HepG2 (cell line): Measurements from ENCODE around the gene FKBP8. TPM values are rescaled to one million over a fixed set of nuclear protein-coding genes. Genes with fewer than 3 reads are reported as not detected.

Source experiments
- BRCA1 ChIP-seq: sonication (generic); formaldehyde crosslinking; IDR thresholded peaks from 2 replicates; pipeline ENCODE4 v1.4.0; 2020; ENCODE audit warnings: missing genetic modification reagents
- FOXC1 ChIP-seq: sonication (generic); formaldehyde crosslinking; IDR thresholded peaks from 2 replicates; pipeline ENCODE4 v1.8.0; 2022; ENCODE audit warnings: mild to moderate bottlenecking, missing genetic modification reagents, borderline replicate concordance
- HOXA9 ChIP-seq: sonication (generic); formaldehyde crosslinking; IDR thresholded peaks from 2 replicates; pipeline ENCODE4 v1.8.1; 2022; ENCODE audit warnings: missing genetic modification reagents, mild to moderate bottlenecking, moderate library complexity, borderline replicate concordance
- JUN ChIP-seq: sonication (generic); formaldehyde crosslinking; IDR thresholded peaks from 2 replicates; pipeline ENCODE4 v1.4.0; 2020; ENCODE audit warnings: mild to moderate bottlenecking, missing genetic modification reagents
- MAZ ChIP-seq, 2 experiments: sonication (generic) in 1 of 2; formaldehyde crosslinking in 1 of 2; IDR thresholded peaks; 2 replicates each; pipeline versions ENCODE4 v1.5.0 to v1.6.1; 2012 to 2020; ENCODE audit warnings: low read depth in 2 of 2, mild to moderate bottlenecking in 2 of 2, borderline replicate concordance in 1 of 2, improper control_type of control experiment in 1 of 2, low read length in 1 of 2, missing genetic modification reagents in 1 of 2, moderate library complexity in 1 of 2
- NFE2 ChIP-seq: sonication (generic); formaldehyde crosslinking; IDR thresholded peaks from 2 replicates; pipeline ENCODE4 v1.4.0; 2020; ENCODE audit warnings: missing genetic modification reagents
- NONO ChIP-seq, 2 experiments: fragments of 450-650 bp in 1 of 2; sonication (generic) in 1 of 2; formaldehyde crosslinking in 1 of 2; IDR thresholded peaks in 1 of 2; conservative IDR thresholded peaks in 1 of 2; 2 replicates each; pipeline versions ENCODE4 v1.6.1 to v1.8.0; 2017 to 2022; ENCODE audit warnings: mild to moderate bottlenecking in 1 of 2, missing genetic modification reagents in 1 of 2, moderate library complexity in 1 of 2
- NR2C2 ChIP-seq: sonication (generic); formaldehyde crosslinking; IDR thresholded peaks from 2 replicates; pipeline ENCODE4 v1.4.0; 2020; ENCODE audit warnings: missing genetic modification reagents, mild to moderate bottlenecking, moderate library complexity, borderline replicate concordance
- PHF21A ChIP-seq: sonication (generic); formaldehyde crosslinking; IDR thresholded peaks from 2 replicates; pipeline ENCODE4 v1.5.0; 2020; ENCODE audit warnings: mild to moderate bottlenecking, missing genetic modification reagents
- PPARG ChIP-seq: conservative IDR thresholded peaks from 2 replicates; pipeline ENCODE4 v1.6.1; 2016; ENCODE audit warnings: missing biosample characterization, missing genetic modification reagents
- SMYD3 ChIP-seq: sonication (generic); formaldehyde crosslinking; IDR thresholded peaks from 2 replicates; pipeline ENCODE4 v1.8.1; 2023; ENCODE audit warnings: mild to moderate bottlenecking, missing genetic modification reagents
- TAF15 ChIP-seq: fragments of 200-400 bp; formaldehyde crosslinking; IDR thresholded peaks from one replicate; pipeline ENCODE4 v1.6.1; 2018; ENCODE audit warnings: mild to moderate bottlenecking, low read depth, low read length; ENCODE audit not compliant: poor library complexity, severe bottlenecking
- TBX2 ChIP-seq: sonication (generic); formaldehyde crosslinking; IDR thresholded peaks from 2 replicates; pipeline ENCODE4 v1.5.0; 2020; ENCODE audit warnings: missing genetic modification reagents, mild to moderate bottlenecking, borderline replicate concordance
- TEAD3 ChIP-seq: optimal IDR thresholded peaks from 2 replicates; pipeline ENCODE3; 2016; ENCODE audit warnings: borderline replicate concordance
- TMF1 ChIP-seq: sonication (generic); formaldehyde crosslinking; IDR thresholded peaks from 2 replicates; pipeline ENCODE4 v1.8.1; 2022; ENCODE audit warnings: low read depth, missing genetic modification reagents
- TOPORS ChIP-seq: sonication (generic); formaldehyde crosslinking; IDR thresholded peaks from 2 replicates; pipeline ENCODE4 v1.8.0; 2023; ENCODE audit warnings: mild to moderate bottlenecking, missing genetic modification reagents
- ZBTB1 ChIP-seq: sonication (generic); formaldehyde crosslinking; IDR thresholded peaks from 2 replicates; pipeline ENCODE4 v1.4.0; 2020; ENCODE audit warnings: missing genetic modification reagents, borderline replicate concordance
- ZC3H4 ChIP-seq: sonication (generic); formaldehyde crosslinking; IDR thresholded peaks from 2 replicates; pipeline ENCODE4 v1.4.0; 2020; ENCODE audit warnings: missing genetic modification reagents, borderline replicate concordance
- ZFP62 ChIP-seq: sonication (generic); formaldehyde crosslinking; IDR thresholded peaks from 2 replicates; pipeline ENCODE4 v1.4.0; 2020; ENCODE audit warnings: missing genetic modification reagents
- ZNF274 ChIP-seq: sonication (generic); formaldehyde crosslinking; IDR thresholded peaks from 2 replicates; pipeline ENCODE4 v1.5.1; 2020; ENCODE audit warnings: mild to moderate bottlenecking, missing genetic modification reagents
- ZNF816 ChIP-seq: sonication (generic); formaldehyde crosslinking; IDR thresholded peaks from 2 replicates; pipeline ENCODE4 v1.8.0; 2022; ENCODE audit warnings: missing genetic modification reagents, mild to moderate bottlenecking, borderline replicate concordance
- polyA plus RNA-seq, 8 experiments: library from polyadenylated mRNA; depleted of rRNA in 3 of 8; stranded (reverse) in 7 of 8; unstranded in 1 of 8; fragments of >200 nt; fragmentation: Illumina TruSeq in 4 of 8; extraction: Trizol in 4 of 8; gene quantifications; 2 replicates each; pipeline versions ENCODE4 v1.2.1 to v1.2.3, GENCODE V29; 2011 to 2016; ENCODE audit warnings: low read depth in 4 of 8, missing spikeins in 1 of 8, mixed read lengths in 1 of 8; ENCODE audit not compliant: insufficient read depth in 1 of 8
- total RNA-seq, 5 experiments: library from RNA; depleted of rRNA; stranded (reverse); fragments of >200 nt; fragmentation: Illumina TruSeq; extraction: Trizol; gene quantifications; 2 replicates each; pipeline ENCODE4 v1.2.3, GENCODE V29; 2016; ENCODE audit warnings: low read depth in 1 of 5
- TF ChIP-seq, protein P1 (sequence below): sonication (generic); formaldehyde crosslinking; conservative IDR thresholded peaks from 2 replicates; pipeline ENCODE4 v1.4.0; 2020; ENCODE audit warnings: mild to moderate bottlenecking, missing genetic modification reagents, moderate library complexity
- TF ChIP-seq, protein P2 (sequence below): IDR thresholded peaks from 2 replicates; pipeline ENCODE4 v1.6.1; 2016; ENCODE audit warnings: low read depth

FKBP8 gene
- total and polyA plus RNA-seq, 2 of the 13 experiments (the other 11 are each of a cell fraction or from before 2014, with no cell fraction given), result 81.7 to 93.9 TPM

DNA sequence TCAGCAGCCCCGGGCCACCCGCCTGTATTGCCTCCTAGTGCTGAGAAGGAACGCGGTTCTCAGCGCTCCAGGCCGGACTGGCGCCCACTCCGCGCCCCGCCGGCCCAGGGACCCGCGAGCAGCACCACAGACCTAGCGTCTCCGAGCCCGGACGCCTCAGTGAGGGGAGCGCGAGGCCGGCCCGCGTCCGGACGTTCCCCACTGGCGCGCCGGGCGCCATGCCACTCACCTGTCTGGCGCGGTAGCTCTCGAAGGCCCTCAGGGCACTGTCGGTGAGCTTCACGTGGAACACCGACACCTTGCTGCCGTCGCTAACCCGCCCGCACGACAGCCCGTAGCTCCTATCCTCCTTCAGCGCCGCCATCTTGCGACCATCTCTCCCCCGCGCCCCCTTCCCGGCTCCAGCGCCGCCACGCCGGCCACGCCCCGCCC lies 21.7 kb downstream of the FKBP8 start, which contains the start of gene ELL (continued):
- TF ChIP-seq, protein P1, sequence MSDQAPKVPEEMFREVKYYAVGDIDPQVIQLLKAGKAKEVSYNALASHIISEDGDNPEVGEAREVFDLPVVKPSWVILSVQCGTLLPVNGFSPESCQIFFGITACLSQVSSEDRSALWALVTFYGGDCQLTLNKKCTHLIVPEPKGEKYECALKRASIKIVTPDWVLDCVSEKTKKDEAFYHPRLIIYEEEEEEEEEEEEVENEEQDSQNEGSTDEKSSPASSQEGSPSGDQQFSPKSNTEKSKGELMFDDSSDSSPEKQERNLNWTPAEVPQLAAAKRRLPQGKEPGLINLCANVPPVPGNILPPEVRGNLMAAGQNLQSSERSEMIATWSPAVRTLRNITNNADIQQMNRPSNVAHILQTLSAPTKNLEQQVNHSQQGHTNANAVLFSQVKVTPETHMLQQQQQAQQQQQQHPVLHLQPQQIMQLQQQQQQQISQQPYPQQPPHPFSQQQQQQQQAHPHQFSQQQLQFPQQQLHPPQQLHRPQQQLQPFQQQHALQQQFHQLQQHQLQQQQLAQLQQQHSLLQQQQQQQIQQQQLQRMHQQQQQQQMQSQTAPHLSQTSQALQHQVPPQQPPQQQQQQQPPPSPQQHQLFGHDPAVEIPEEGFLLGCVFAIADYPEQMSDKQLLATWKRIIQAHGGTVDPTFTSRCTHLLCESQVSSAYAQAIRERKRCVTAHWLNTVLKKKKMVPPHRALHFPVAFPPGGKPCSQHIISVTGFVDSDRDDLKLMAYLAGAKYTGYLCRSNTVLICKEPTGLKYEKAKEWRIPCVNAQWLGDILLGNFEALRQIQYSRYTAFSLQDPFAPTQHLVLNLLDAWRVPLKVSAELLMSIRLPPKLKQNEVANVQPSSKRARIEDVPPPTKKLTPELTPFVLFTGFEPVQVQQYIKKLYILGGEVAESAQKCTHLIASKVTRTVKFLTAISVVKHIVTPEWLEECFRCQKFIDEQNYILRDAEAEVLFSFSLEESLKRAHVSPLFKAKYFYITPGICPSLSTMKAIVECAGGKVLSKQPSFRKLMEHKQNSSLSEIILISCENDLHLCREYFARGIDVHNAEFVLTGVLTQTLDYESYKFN (CRISPR knock-in tag), result peak; percentile 13; the same call in 1 of the 2 replicates
- TF ChIP-seq ZBTB1 (no peak), NR2C2 (CRISPR knock-in tag) (no peak), BRCA1 (CRISPR knock-in tag) (peak; percentile 49; the same call in 1 of the 2 replicates), TMF1 (CRISPR knock-in tag) (0 out of 2 replicates have a peak, but pooled peaks have one; percentile 27), MAZ (IDR thresholded peaks at IDR 0.05; ENCODE audit: borderline replicate concordance, low read depth, low read length) (0 out of 2 replicates have a peak, but pooled peaks have one; percentile 35), MAZ (CRISPR knock-in tag; IDR thresholded peaks at IDR 0.05; ENCODE audit: low read depth) (no peak), TEAD3 (no peak), HOXA9 (CRISPR knock-in tag) (peak; percentile 85; the same call in 1 of the 2 replicates), TOPORS (0 out of 2 replicates have a peak, but pooled peaks have one; percentile 33), TAF15 (no peak), SMYD3 (no peak), ZNF274 (CRISPR knock-in tag) (no peak), ZFP62 (CRISPR knock-in tag) (no peak), JUN (CRISPR knock-in tag) (no peak), PPARG (CRISPR knock-in tag) (0 out of 2 replicates have a peak, but pooled peaks have one; percentile 12), ZNF816 (CRISPR knock-in tag) (no peak), NFE2 (CRISPR knock-in tag) (no peak), TBX2 (CRISPR knock-in tag) (no peak), PHF21A (CRISPR knock-in tag) (no peak), FOXC1 (CRISPR knock-in tag) (peak; percentile 89), ZC3H4 (CRISPR knock-in tag) (no peak), NONO (IDR thresholded peaks at IDR 0.05) (no peak), NONO (CRISPR knock-in tag; conservative IDR thresholded peaks at IDR 0.05) (peak; percentile 65)
- TF ChIP-seq, protein P2, sequence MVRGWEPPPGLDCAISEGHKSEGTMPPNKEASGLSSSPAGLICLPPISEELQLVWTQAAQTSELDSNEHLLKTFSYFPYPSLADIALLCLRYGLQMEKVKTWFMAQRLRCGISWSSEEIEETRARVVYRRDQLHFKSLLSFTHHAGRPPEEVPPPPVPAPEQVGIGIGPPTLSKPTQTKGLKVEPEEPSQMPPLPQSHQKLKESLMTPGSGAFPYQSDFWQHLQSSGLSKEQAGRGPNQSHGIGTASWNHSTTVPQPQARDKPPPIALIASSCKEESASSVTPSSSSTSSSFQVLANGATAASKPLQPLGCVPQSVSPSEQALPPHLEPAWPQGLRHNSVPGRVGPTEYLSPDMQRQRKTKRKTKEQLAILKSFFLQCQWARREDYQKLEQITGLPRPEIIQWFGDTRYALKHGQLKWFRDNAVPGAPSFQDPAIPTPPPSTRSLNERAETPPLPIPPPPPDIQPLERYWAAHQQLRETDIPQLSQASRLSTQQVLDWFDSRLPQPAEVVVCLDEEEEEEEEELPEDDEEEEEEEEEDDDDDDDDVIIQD, result no peak
